ENCODE results near the gene FAIM2. TPM values are rescaled to one million over a fixed set of nuclear protein-coding genes. Genes with fewer than 3 reads are reported as not detected.
"Not testable (repeated sequence)": the region's sequence is repeated elsewhere in the genome, so short reads cannot be mapped to it uniquely, and the experiment has no call there.

FAIM2 gene
- total RNA-seq, 3 donors from 2014 or later = 0.16 to 0.54 TPM; not detected in 1

DNA sequence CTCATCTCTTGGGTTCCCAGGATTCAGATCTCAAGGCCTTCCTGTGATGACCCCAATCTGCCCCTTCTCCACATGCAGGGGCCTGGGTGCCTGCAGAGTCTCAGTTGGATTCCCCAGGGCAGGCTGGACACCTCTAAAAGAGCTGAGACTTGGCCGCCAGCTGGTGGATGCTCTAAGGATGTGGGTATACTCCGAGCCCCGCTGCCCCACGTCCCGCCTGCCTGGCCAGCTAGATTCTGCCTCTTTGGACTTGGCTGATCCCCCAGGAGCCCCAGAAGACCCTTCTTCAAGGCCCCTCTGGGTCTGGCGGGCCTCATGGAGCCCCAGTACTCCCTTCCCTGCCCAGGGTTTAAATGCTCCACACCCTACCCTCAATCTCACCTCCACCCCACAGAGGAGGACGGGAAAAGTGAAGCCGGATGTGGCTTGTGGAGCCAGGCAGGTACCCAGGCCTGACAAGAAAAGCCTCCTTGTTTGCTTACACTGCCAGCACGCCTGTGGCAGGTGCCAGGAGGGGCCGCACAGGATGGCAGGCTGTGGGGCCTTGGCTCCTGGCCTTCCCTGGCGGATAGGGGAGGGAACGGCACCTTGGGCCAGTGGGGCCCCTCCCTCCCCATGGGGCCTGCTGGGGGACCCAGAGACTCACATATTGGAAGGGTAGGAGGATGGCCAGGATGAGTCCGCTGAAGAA is 15.1 kb downstream of the FAIM2 start:
- Mint-ChIP-seq H3K27me3 (ENCODE audit: low read depth) (peaks cover 19% of the 10 kb centered on the region), H3K4me3 (no peak overlapping the region), H3K36me3 (ENCODE audit: insufficient read depth) (no peaks in the 10 kb centered on the region), H3K9me3 (no peaks in the 10 kb centered on the region), H3K4me1 (ENCODE audit: low read depth) (no peaks in the 10 kb centered on the region)
- no peak for DNase-seq
- ATAC-seq = no peak

GRCh38 chr12:49887536-49888401 is 15.9 kb downstream of the FAIM2 start:
- Mint-ChIP-seq H3K4me3 (no peak overlapping the region), H3K36me3 (ENCODE audit: insufficient read depth) (no peaks in the 10 kb centered on the region), H3K4me1 (ENCODE audit: low read depth) (no peaks in the 10 kb centered on the region), H3K9me3 (no peaks in the 10 kb centered on the region), H3K27me3 (ENCODE audit: low read depth) (peaks cover 21% of the 10 kb centered on the region)
- ATAC-seq (no peak), DNase-seq (no peak)

DNA sequence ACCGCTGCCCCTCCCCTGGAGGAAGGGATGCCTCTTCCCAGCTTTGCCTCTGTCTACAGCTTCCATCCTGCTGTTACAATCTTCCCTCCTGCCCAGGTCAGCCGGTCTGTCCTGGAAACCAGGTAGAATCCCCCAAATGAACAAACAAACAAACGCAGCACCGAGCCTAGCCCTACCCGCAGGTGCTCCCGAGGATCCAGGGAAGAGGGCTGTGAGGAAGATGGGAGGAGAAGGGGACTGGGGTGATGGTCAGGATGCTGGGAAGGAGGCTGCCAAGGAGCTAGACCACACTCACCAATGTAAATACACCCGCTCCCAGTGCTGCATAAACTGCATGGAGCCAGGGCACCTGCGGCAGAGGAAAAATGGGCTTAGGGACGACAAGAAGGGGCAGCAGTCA is 16.6 kb downstream of the FAIM2 start:
- Mint-ChIP-seq H3K4me1 (ENCODE audit: low read depth) (no peaks in the 10 kb centered on the region), H3K27me3 (ENCODE audit: low read depth) (peaks cover 16% of the 10 kb centered on the region), H3K36me3 (ENCODE audit: insufficient read depth) (no peaks in the 10 kb centered on the region), H3K4me3 (no peak overlapping the region), H3K9me3 (no peaks in the 10 kb centered on the region)
- ATAC-seq = no peak
- DNase-seq = no peak

- Mint-ChIP-seq H3K27me3 (ENCODE audit: low read depth) (peaks cover 16% of the 10 kb centered on the region), H3K9me3 (no peaks in the 10 kb centered on the region), H3K4me3 (no peak overlapping the region), H3K4me1 (ENCODE audit: low read depth) (no peaks in the 10 kb centered on the region), H3K36me3 (ENCODE audit: insufficient read depth) (no peaks in the 10 kb centered on the region)
- ATAC-seq (no peak), DNase-seq (no peak)
Measured at GRCh38 chr12:49885663-49886461, 17.8 kb downstream of the FAIM2 start.

GRCh38 chr12:49885118-49885517 is 18.6 kb downstream of the FAIM2 start:
- peaks cover 16% of the 10 kb centered on the region for H3K27me3 Mint-ChIP-seq (ENCODE audit: low read depth)
- H3K4me1 Mint-ChIP-seq (ENCODE audit: low read depth) = no peaks in the 10 kb centered on the region
- no peak for DNase-seq
- no peaks in the 10 kb centered on the region for H3K36me3 Mint-ChIP-seq (ENCODE audit: insufficient read depth)
- H3K9me3 Mint-ChIP-seq = no peaks in the 10 kb centered on the region
- H3K4me3 Mint-ChIP-seq = no peak overlapping the region
- ATAC-seq = no peak

DNA sequence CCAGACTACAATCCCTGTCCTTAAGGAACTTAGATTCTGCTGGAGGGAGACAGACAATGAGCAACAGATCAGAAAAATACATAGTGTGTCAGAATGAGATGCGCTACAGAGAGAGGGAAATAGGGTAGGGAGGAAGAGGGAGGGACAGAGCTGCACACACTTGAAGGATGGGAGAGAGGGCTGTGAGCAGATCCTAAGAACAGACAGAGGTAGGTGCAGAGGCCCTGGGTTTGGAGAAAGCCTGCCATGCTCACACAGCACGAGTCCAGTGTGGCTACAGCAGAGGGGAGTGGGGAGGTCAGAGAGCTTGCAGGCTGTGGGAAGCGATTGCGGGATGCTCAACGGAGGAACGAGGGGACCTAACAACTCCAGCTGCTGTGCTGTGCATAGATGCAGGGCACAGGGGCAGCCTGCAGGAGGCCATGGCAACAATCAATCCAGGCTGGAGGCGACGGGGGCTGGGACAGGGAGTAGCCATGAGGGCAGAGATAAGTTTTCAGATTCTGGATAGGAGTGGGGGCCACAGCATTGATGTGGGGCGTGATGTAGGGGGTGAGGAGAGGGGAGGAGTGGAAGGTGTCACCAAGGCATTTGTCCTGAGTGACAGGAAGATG is 20.7 kb downstream of the FAIM2 start:
- DNase-seq (no peak), ATAC-seq (no peak)
- Mint-ChIP-seq H3K4me1 (ENCODE audit: low read depth) (no peaks in the 10 kb centered on the region), H3K36me3 (ENCODE audit: insufficient read depth) (no peaks in the 10 kb centered on the region), H3K9me3 (no peaks in the 10 kb centered on the region), H3K4me3 (no peak overlapping the region), H3K27me3 (ENCODE audit: low read depth) (peaks cover 16% of the 10 kb centered on the region)

GRCh38 chr12:49882248-49882850 is 21.4 kb downstream of the FAIM2 start:
- Mint-ChIP-seq H3K4me3 (no peak overlapping the region), H3K27me3 (ENCODE audit: low read depth) (peaks cover 16% of the 10 kb centered on the region), H3K4me1 (ENCODE audit: low read depth) (no peaks in the 10 kb centered on the region), H3K36me3 (ENCODE audit: insufficient read depth) (no peaks in the 10 kb centered on the region), H3K9me3 (no peaks in the 10 kb centered on the region)
- no peak for ATAC-seq
- no peak for DNase-seq

DNA sequence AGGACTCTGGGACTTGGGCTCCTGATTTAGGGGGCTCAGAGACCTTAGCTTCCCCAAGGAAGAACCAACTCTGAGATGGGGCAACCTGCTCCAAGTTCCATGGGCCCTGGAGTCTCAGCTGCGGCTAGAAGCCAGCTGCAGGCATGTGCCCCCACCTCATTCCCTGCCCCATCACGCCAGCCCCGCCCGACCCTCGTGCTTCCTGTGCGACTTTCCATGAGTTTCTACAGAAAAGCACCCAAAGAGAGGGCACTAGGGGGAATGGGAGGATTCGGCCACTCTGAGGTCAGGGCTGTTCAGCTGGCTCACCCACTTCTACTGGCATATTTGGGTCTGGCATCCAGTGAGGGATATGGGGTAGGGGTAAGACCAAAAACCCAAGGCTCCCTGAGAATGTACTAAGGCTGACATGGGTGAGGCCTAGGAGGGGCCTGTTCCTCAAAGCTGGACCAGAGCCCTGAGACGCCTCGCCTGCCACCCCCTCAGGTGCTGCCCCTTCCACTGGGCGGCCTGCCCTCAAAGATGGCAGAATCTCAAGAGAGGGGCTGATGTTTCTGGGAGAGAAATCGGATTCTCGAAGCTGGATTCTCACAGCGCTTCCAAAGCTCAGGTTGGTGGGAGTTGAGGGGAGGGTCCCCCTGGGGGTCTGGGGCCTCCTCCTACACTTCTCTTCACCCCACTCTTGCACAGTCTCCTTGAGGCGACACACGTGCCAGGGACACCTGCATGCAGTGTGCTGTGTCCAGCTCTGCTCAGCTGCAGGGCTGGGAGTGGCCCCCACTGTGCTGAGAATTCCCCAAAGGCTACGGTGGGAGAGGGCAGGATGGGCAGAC is 22.1 kb downstream of the FAIM2 start:
- H3K36me3 Mint-ChIP-seq (ENCODE audit: insufficient read depth) = no peaks in the 10 kb centered on the region
- no peaks in the 10 kb centered on the region for H3K4me1 Mint-ChIP-seq (ENCODE audit: low read depth)
- no peaks in the 10 kb centered on the region for H3K9me3 Mint-ChIP-seq
- no peak overlapping the region for H3K4me3 Mint-ChIP-seq
- ATAC-seq = no peak
- DNase-seq = no peak
- H3K27me3 Mint-ChIP-seq (ENCODE audit: low read depth) = peaks cover 10% of the 10 kb centered on the region

DNA sequence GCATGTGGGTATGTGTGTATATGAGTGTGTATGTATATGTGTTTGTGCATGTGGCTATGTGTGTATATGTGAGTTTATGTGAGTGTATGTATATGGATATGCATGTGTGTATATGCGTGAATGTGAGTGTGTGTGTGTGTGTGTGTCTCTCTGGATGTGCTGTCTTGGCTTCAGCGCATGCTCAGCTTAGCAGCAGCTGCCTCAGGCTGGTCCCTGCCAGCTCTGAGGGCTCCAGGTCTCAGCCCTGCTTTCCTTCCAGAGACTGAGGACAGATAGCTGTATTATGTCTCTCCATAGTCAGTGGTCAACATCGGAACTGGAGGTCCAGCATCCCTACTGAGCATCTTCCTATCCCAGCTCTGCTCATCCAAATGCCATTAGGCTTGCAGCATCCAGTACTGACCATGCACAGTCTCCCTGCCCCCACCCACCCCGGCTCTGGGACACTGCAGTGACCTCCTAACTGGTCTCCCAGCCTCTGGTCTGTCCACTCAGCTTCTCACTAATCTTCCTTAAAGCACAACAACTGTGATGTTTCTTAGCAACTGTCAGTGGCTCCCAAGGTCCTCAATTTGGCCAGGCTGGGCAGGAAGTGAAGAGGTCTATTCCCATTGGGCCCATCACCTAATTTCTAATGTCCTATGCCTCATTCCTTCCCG is 22.8 kb downstream of the FAIM2 start:
- no peaks in the 10 kb centered on the region for H3K36me3 Mint-ChIP-seq (ENCODE audit: insufficient read depth)
- no peak for ATAC-seq
- peaks cover 10% of the 10 kb centered on the region for H3K27me3 Mint-ChIP-seq (ENCODE audit: low read depth)
- H3K4me1 Mint-ChIP-seq (ENCODE audit: low read depth) = no peaks in the 10 kb centered on the region
- no peaks in the 10 kb centered on the region for H3K9me3 Mint-ChIP-seq
- H3K4me3 Mint-ChIP-seq = no peak overlapping the region
- no peak for DNase-seq

DNA sequence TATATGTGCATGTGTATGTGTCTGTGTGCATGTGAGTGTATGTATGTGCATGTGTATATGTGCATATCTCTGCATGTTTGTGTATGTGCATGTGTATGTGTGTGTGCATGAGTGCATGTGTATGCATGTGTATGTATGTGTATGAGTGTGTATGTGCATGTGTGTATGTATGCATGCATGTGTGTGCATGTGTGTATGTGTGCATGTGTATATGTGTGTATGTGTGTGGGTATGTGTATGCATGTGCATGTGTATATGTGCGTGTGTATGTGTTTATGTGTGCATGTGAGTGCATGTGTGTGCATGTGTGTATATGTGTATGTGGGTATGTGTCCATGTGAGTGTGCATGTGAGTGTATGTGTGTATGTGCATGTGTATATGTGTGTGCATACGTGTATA is 24.6 kb downstream of the FAIM2 start:
- H3K4me3 Mint-ChIP-seq; DNase-seq; H3K9me3 Mint-ChIP-seq; H3K36me3 Mint-ChIP-seq (ENCODE audit: insufficient read depth); ATAC-seq; H3K27me3 Mint-ChIP-seq (ENCODE audit: low read depth); H3K4me1 Mint-ChIP-seq (ENCODE audit: low read depth): not testable (repeated sequence)

GRCh38 chr12:49878021-49878420 is 25.7 kb downstream of the FAIM2 start:
- Mint-ChIP-seq H3K4me1 (ENCODE audit: low read depth) (no peaks in the 10 kb centered on the region), H3K9me3 (no peaks in the 10 kb centered on the region), H3K4me3 (no peak overlapping the region), H3K36me3 (ENCODE audit: insufficient read depth) (no peaks in the 10 kb centered on the region), H3K27me3 (ENCODE audit: low read depth) (no peaks in the 10 kb centered on the region)
- ATAC-seq (no peak), DNase-seq (no peak)

- H3K36me3 Mint-ChIP-seq (ENCODE audit: insufficient read depth) = no peaks in the 10 kb centered on the region
- H3K4me1 Mint-ChIP-seq (ENCODE audit: low read depth) = no peaks in the 10 kb centered on the region
- H3K4me3 Mint-ChIP-seq = no peak overlapping the region
- H3K9me3 Mint-ChIP-seq = no peaks in the 10 kb centered on the region
- no peak for ATAC-seq
- H3K27me3 Mint-ChIP-seq (ENCODE audit: low read depth) = no peaks in the 10 kb centered on the region
- no peak for DNase-seq
Measured at GRCh38 chr12:49877066-49877465, 26.6 kb downstream of the FAIM2 start.

GRCh38 chr12:49876070-49876469 is 27.6 kb downstream of the FAIM2 start:
- Mint-ChIP-seq H3K36me3 (ENCODE audit: insufficient read depth) (no peaks in the 10 kb centered on the region), H3K4me3 (no peak overlapping the region), H3K27me3 (ENCODE audit: low read depth) (no peaks in the 10 kb centered on the region), H3K4me1 (ENCODE audit: low read depth) (no peaks in the 10 kb centered on the region), H3K9me3 (no peaks in the 10 kb centered on the region)
- ATAC-seq (no peak), DNase-seq (no peak)
